IMR-90 (cell line): Measurements from ENCODE around the gene MS4A10. TPM values are rescaled to one million over a fixed set of nuclear protein-coding genes. Genes with fewer than 3 reads are reported as not detected.

ENCODE experiments used
- ATAC-seq: fragments of 200-7000 bp; cut with Tn5 transposase; 2 replicates; pipeline ENCODE4 v1.9.1; 2020; ENCODE audit warnings: low read depth, mild to moderate bottlenecking, moderate library complexity
- BruUV-seq: library from RNA; stranded (reverse); fragments of 400-500 nt; replicated peaks from 2 replicates; lab custom pipeline; 2021; lab: Mats Ljungman, UMichigan
- CTCF ChIA-PET: fragments of 300-600 bp; formaldehyde crosslinking; extraction: SDS; loops from one replicate; lab custom pipeline; 2021; ENCODE audit warnings: antibody characterized with exemption; lab: Yijun Ruan, JAX
- POLR2A ChIA-PET: fragments of 300-600 bp; sonication (Branson Sonifier 250); formaldehyde crosslinking; loops from one replicate; lab custom pipeline; 2022; ENCODE audit warnings: antibody characterized with exemption; ENCODE audit not compliant: unreplicated experiment; lab: Charles Lee
- DNase-seq: peaks from one replicate; pipeline ENCODE4 v3.0.0; 2013
- H2AFZ ChIP-seq: replicated peaks from 2 replicates; pipeline ENCODE3; 2013; ENCODE audit warnings: low read length, mild to moderate bottlenecking; ENCODE audit not compliant: poor library complexity
- H2AK5ac ChIP-seq: 2 replicates; pipeline ENCODE4 v1.6.1; 2013; ENCODE audit warnings: low read depth, low read length, inconsistent platforms
- H2AK9ac ChIP-seq: replicated peaks from 2 replicates; pipeline ENCODE3; 2013; ENCODE audit warnings: mild to moderate bottlenecking, low read depth, low read length, moderate library complexity; ENCODE audit not compliant: poor library complexity
- H2BK120ac ChIP-seq: 2 replicates; pipeline ENCODE4 v1.6.1; 2013; ENCODE audit warnings: low read depth, low read length, inconsistent platforms
- H2BK15ac ChIP-seq: 3 replicates; pipeline ENCODE4 v1.6.1; 2013; ENCODE audit warnings: low read depth, low read length, inconsistent platforms
- H2BK20ac ChIP-seq: 2 replicates; pipeline ENCODE4 v1.6.1; 2013; ENCODE audit warnings: low read depth, mild to moderate bottlenecking, inconsistent platforms, low read length, moderate library complexity
- H2BK5ac ChIP-seq: 2 replicates; pipeline ENCODE4 v1.6.1; 2013; ENCODE audit warnings: mild to moderate bottlenecking, low read depth, low read length, inconsistent platforms; ENCODE audit not compliant: poor library complexity, severe bottlenecking
- H3K14ac ChIP-seq: replicated peaks from 2 replicates; pipeline ENCODE4 v1.6.1; 2013; ENCODE audit warnings: low read depth, low read length, inconsistent platforms
- H3K18ac ChIP-seq: 2 replicates; pipeline ENCODE4 v1.6.1; 2013; ENCODE audit warnings: low read depth, low read length, control low read depth
- H3K23ac ChIP-seq: 2 replicates; pipeline ENCODE4 v1.6.1; 2013; ENCODE audit warnings: low read depth, low read length, inconsistent platforms
- H3K27ac ChIP-seq: 2 replicates; pipeline ENCODE4 v1.5.1; 2013; ENCODE audit warnings: mild to moderate bottlenecking, control low read depth, low read length; ENCODE audit not compliant: insufficient read depth
- H3K27me3 ChIP-seq: 2 replicates; pipeline ENCODE4 v1.6.1; 2013; ENCODE audit warnings: low read length; ENCODE audit not compliant: control insufficient read depth, insufficient read depth
- H3K36me3 ChIP-seq: 2 replicates; pipeline ENCODE4 v1.6.1; 2013; ENCODE audit warnings: low read length, mixed read lengths; ENCODE audit not compliant: control insufficient read depth, insufficient read depth
- H3K4ac ChIP-seq: 2 replicates; pipeline ENCODE4 v1.6.1; 2013; ENCODE audit warnings: low read depth, low read length, inconsistent platforms
- H3K4me1 ChIP-seq: 2 replicates; pipeline ENCODE4 v1.6.1; 2013; ENCODE audit warnings: low read length, mixed read lengths; ENCODE audit not compliant: control insufficient read depth, insufficient read depth
- H3K4me2 ChIP-seq: 2 replicates; pipeline ENCODE4 v1.6.1; 2013; ENCODE audit warnings: low read depth, mild to moderate bottlenecking, control low read depth, low read length, moderate library complexity
- H3K4me3 ChIP-seq: 2 replicates; pipeline ENCODE4 v1.5.1; 2013; ENCODE audit warnings: low read depth, mild to moderate bottlenecking, control low read depth, low read length, moderate library complexity; ENCODE audit not compliant: insufficient read depth
- H3K56ac ChIP-seq: 2 replicates; pipeline ENCODE4 v1.6.1; 2013; ENCODE audit warnings: low read length, inconsistent platforms; ENCODE audit not compliant: insufficient read depth; ENCODE audit errors: extremely low read depth
- H3K79me1 ChIP-seq, 2 experiments: 2 replicates each; pipeline ENCODE4 v1.6.1; 2013; ENCODE audit warnings: low read length in 2 of 2, inconsistent platforms in 1 of 2, low read depth in 1 of 2
- H3K9ac ChIP-seq: 2 replicates; pipeline ENCODE4 v1.6.1; 2013; ENCODE audit warnings: low read depth, low read length, control low read depth
- H3K9me1 ChIP-seq: 2 replicates; pipeline ENCODE4 v1.6.1; 2013; ENCODE audit warnings: low read length, inconsistent platforms; ENCODE audit not compliant: insufficient read depth
- H3K9me3 ChIP-seq: 2 replicates; pipeline ENCODE4 v1.6.1; 2013; ENCODE audit warnings: low read length; ENCODE audit not compliant: control insufficient read depth, insufficient read depth
- H4K20me1 ChIP-seq: 2 replicates; pipeline ENCODE4 v1.6.1; 2013; ENCODE audit warnings: low read length, inconsistent platforms; ENCODE audit not compliant: insufficient read depth
- H4K5ac ChIP-seq: 2 replicates; pipeline ENCODE4 v1.6.1; 2013; ENCODE audit warnings: mild to moderate bottlenecking, low read depth, low read length, control low read depth
- H4K8ac ChIP-seq, 2 experiments: 2 replicates each; pipeline ENCODE4 v1.6.1; 2013; ENCODE audit warnings: low read depth in 2 of 2, low read length in 2 of 2, control low read depth in 1 of 2, inconsistent platforms in 1 of 2
- H4K91ac ChIP-seq: 2 replicates; pipeline ENCODE4 v1.6.1; 2013; ENCODE audit warnings: low read depth, low read length, inconsistent platforms; ENCODE audit not compliant: insufficient read depth
- BHLHE40 ChIP-seq: fragments of 150-350 bp; IDR thresholded peaks from 2 replicates; pipeline ENCODE4 v1.6.1; 2016; ENCODE audit warnings: mild to moderate bottlenecking, low read depth, low read length
- CEBPB ChIP-seq: IDR thresholded peaks from 2 replicates; pipeline ENCODE4 v1.6.1; 2012; ENCODE audit warnings: low read depth, low read length, improper control_type of control experiment
- CHD1 ChIP-seq: IDR thresholded peaks from 2 replicates; pipeline ENCODE4 v1.6.1; 2012; ENCODE audit warnings: low read depth, low read length, improper control_type of control experiment
- CTCF ChIP-seq: conservative IDR thresholded peaks from 2 replicates; pipeline ENCODE4 v1.5.1; 2012; ENCODE audit warnings: mild to moderate bottlenecking, low read depth, low read length, improper control_type of control experiment
- MAZ ChIP-seq: IDR thresholded peaks from 2 replicates; pipeline ENCODE4 v1.6.1; 2012; ENCODE audit warnings: low read depth, mild to moderate bottlenecking, low read length, improper control_type of control experiment, moderate library complexity, borderline replicate concordance
- POLR2A ChIP-seq: IDR thresholded peaks from 2 replicates; pipeline ENCODE4 v1.6.1; 2012; ENCODE audit warnings: mild to moderate bottlenecking, low read depth, low read length
- RAD21 ChIP-seq: IDR thresholded peaks from 2 replicates; pipeline ENCODE4 v1.6.1; 2012; ENCODE audit warnings: low read length, improper control_type of control experiment
- RCOR1 ChIP-seq: IDR thresholded peaks from 2 replicates; pipeline ENCODE4 v1.6.1; 2012; ENCODE audit warnings: mild to moderate bottlenecking, low read length, improper control_type of control experiment; ENCODE audit not compliant: insufficient replicate concordance
- RFX5 ChIP-seq: IDR thresholded peaks from 2 replicates; pipeline ENCODE4 v1.8.0; 2012; ENCODE audit warnings: low read depth, mild to moderate bottlenecking, low read length, moderate library complexity
- SMC3 ChIP-seq: fragments of 150-350 bp; IDR thresholded peaks from 2 replicates; pipeline ENCODE4 v1.6.1; 2016; ENCODE audit warnings: low read depth, mild to moderate bottlenecking, antibody characterized with exemption, low read length, moderate library complexity
- WGBS, 2 experiments: methylation state at CpG; one replicate each; pipeline versions ENCODE4 v1.1.5 to v1.1.7; 2013; ENCODE audit warnings: missing lambda C conversion rate in 2 of 2; ENCODE audit not compliant: insufficient read length in 1 of 2; ENCODE audit errors: extremely low coverage in 2 of 2; 5-methylcytosine and 5-hydroxymethylcytosine counted together
- dilution Hi-C: fragments of 300-500 bp; cut with HindIII; formaldehyde crosslinking; loops from one replicate; pipeline ENCODE4 v1.14.3; 2018; ENCODE audit warnings: low sequenced_read_pairs; ENCODE audit not compliant: unreplicated experiment
- in situ Hi-C: fragments of 300-500 bp; cut with MboI; formaldehyde crosslinking; loops from 3 replicates; pipeline ENCODE4 v1.14.3; 2019; ENCODE audit warnings: low sequenced_read_pairs, inconsistent platforms, mixed read lengths
- intact Hi-C: fragments of 100-400 bp; cut with micrococcal nuclease; formaldehyde crosslinking; loops from 2 replicates; pipeline ENCODE4 v1.10.0; 2022
- polyA plus RNA-seq, 3 experiments: library from polyadenylated mRNA; depleted of rRNA; stranded (reverse); fragments of >200 nt; gene quantifications; 2 replicates each; pipeline ENCODE4 v1.2.3, GENCODE V29; 2012; ENCODE audit warnings: low replicate concordance in 1 of 3
- total RNA-seq: library from RNA; depleted of rRNA; stranded (reverse); fragments of >200 nt; gene quantifications from 2 replicates; pipeline ENCODE4 v1.2.3, GENCODE V29; 2012

The MS4A10 gene
- total and polyA plus RNA-seq, 2 of the 4 experiments (the other 2 are of a cell fraction) = not detected

- no peak for TF ChIP-seq BHLHE40
- TF ChIP-seq MAZ = no peak
- no peak for TF ChIP-seq CHD1
- peak; percentile 75 for TF ChIP-seq SMC3
- TF ChIP-seq RAD21 = peak; percentile 87
- TF ChIP-seq CEBPB = no peak
- TF ChIP-seq RFX5 = no peak
- TF ChIP-seq POLR2A = no peak
- TF ChIP-seq CTCF = peak; percentile 93
- no peak for TF ChIP-seq RCOR1
- no peak overlapping the region for H4K5ac ChIP-seq
- ChIA-PET CTCF (interaction anchor here (0.5 to 2.6 kb wide), 10 partner anchors 9 to 1425 kb away, joined by 3 to 16 read pairs (median 4); no protein-coding TSS in a partner anchor), POLR2A (no interaction called here)
- H4K91ac ChIP-seq = no peak overlapping the region
- H3K9me3 ChIP-seq = no peaks in the 10 kb centered on the region
- H3K27ac ChIP-seq = no peak overlapping the region
- no peak overlapping the region for H3K4me3 ChIP-seq
- no peak overlapping the region for H3K9ac ChIP-seq
- no peaks in the 10 kb centered on the region; the same call in 1 of the 2 replicates for H3K4me1 ChIP-seq
- dilution Hi-C loops (no loop called here), in situ Hi-C loops (loop anchor here (5.0 kb wide), 1 partner anchor 122 kb away; no protein-coding TSS in a partner anchor), intact Hi-C loops (loop anchor here (1.0 kb wide), 5 partner anchors 56 to 412 kb away; no protein-coding TSS in a partner anchor)
- H3K4me2 ChIP-seq = no peak overlapping the region
- H3K79me1 ChIP-seq = no peaks in the 10 kb centered on the region
- peak; percentile 97 for ATAC-seq
- peak; percentile 86 for DNase-seq
- no peak overlapping the region for H3K18ac ChIP-seq
- peaks cover 7% of the 10 kb centered on the region for H3K27me3 ChIP-seq
- no peak overlapping the region for H3K4ac ChIP-seq
- BruUV-seq = no TSS peak
- no peak overlapping the region for H3K23ac ChIP-seq
- H2BK120ac ChIP-seq = no peak overlapping the region
- H2BK20ac ChIP-seq = no peak overlapping the region
- H4K20me1 ChIP-seq = no peaks in the 10 kb centered on the region
- H3K9me1 ChIP-seq = peaks cover 5% of the 10 kb centered on the region; the same call in 1 of the 2 replicates
- H2AK9ac ChIP-seq = peak overlapping the region; percentile 5
- H2BK15ac ChIP-seq = no peak overlapping the region
- no peaks in the 10 kb centered on the region for H3K36me3 ChIP-seq
- peak overlapping the region; percentile 91 for H2AFZ ChIP-seq
- no peak overlapping the region for H2BK5ac ChIP-seq
- H4K8ac ChIP-seq = no peak overlapping the region
- H3K56ac ChIP-seq = no peak overlapping the region
- H2AK5ac ChIP-seq = 0 out of 2 replicates have a peak overlapping the region, but pooled peaks have one; percentile 28
- 5% methylated on average over 6 of the region's 15 CpGs; no CpG with 5 or more reads in 1 of the 2 experiments for WGBS, 2 experiments
- H3K14ac ChIP-seq = no peak overlapping the region
These were observed 9.6 kb upstream of the MS4A10 start for GRCh38 chr11:60775420-60775961.
